Endothelial cell of umbilical vein (primary cell): ENCODE results near the gene NDUFS8. TPM values are rescaled to one million over a fixed set of nuclear protein-coding genes. Genes with fewer than 3 reads are reported as not detected.

ENCODE experiments used
- BruUV-seq: library from RNA; stranded (reverse); fragments of 400-500 nt; replicated peaks from 2 replicates; lab custom pipeline; 2021; lab: Mats Ljungman, UMichigan
- CTCF ChIA-PET: fragments of 300-600, 350-600 bp; sonication (Branson Sonifier 250); formaldehyde crosslinking; loops from one replicate; lab custom pipeline; 2021; ENCODE audit warnings: antibody characterized with exemption, inconsistent platforms; lab: Charles Lee
- POLR2A ChIA-PET: fragments of 300-600, 350-600 bp; sonication (Branson Sonifier 250); formaldehyde crosslinking; loops from one replicate; lab custom pipeline; 2021; ENCODE audit warnings: antibody characterized with exemption, inconsistent platforms; lab: Charles Lee
- DNase-seq: peaks from one replicate; pipeline ENCODE4 v3.0.0-alpha.2; 2011; ENCODE audit warnings: low read depth, low spot score
- FAIRE-seq: peaks from 2 replicates; lab custom pipeline; 2011; peaks lifted over from hg19 to GRCh38; lab: Jason Lieb, UNC
- H2AFZ ChIP-seq: 2 replicates; pipeline ENCODE4 v1.6.0; 2012; ENCODE audit warnings: low read depth, low read length, control low read depth, inconsistent platforms
- H3K27ac ChIP-seq: 2 replicates; pipeline ENCODE4 v1.5.1; 2011; ENCODE audit warnings: low read depth, mild to moderate bottlenecking, control low read depth, low read length, moderate library complexity; ENCODE audit not compliant: insufficient read depth
- H3K27me3 ChIP-seq, 2 experiments: 2 replicates each; pipeline versions ENCODE4 v1.6.0 to v1.6.1; 2011; ENCODE audit warnings: low read length in 2 of 2, mixed read lengths in 1 of 2; ENCODE audit not compliant: control insufficient read depth in 2 of 2, insufficient read depth in 2 of 2
- H3K36me3 ChIP-seq, 2 experiments: 2 replicates in 1 of 2; 3 replicates in 1 of 2; pipeline ENCODE4 v1.5.1; 2011; ENCODE audit warnings: low read length in 2 of 2, mild to moderate bottlenecking in 1 of 2, moderate library complexity in 1 of 2; ENCODE audit not compliant: control insufficient read depth in 2 of 2, insufficient read depth in 2 of 2; ENCODE audit errors: extremely low read depth in 1 of 2
- H3K4me1 ChIP-seq: 3 replicates; pipeline ENCODE4 v1.5.1; 2011; ENCODE audit warnings: mild to moderate bottlenecking, low read length; ENCODE audit not compliant: control insufficient read depth, insufficient read depth; ENCODE audit errors: extremely low read depth
- H3K4me2 ChIP-seq: 2 replicates; pipeline ENCODE4 v1.6.1; 2011; ENCODE audit warnings: low read length, control low read depth, mixed read lengths; ENCODE audit not compliant: insufficient read depth
- H3K4me3 ChIP-seq, 3 experiments: fragments of 200-600 bp in 1 of 3; sonication (generic), shearing (Covaris generic) in 1 of 3; replicated peaks in 1 of 3; 2 replicates each; pipeline ENCODE4 v1.5.1; 2011 to 2016; ENCODE audit warnings: control low read depth in 3 of 3, low read length in 3 of 3, mild to moderate bottlenecking in 2 of 3, inconsistent platforms in 1 of 3, low read depth in 1 of 3, moderate library complexity in 1 of 3; ENCODE audit not compliant: insufficient read depth in 1 of 3
- H3K79me2 ChIP-seq: 2 replicates; pipeline ENCODE4 v1.6.0; 2012; ENCODE audit warnings: low read length, inconsistent platforms; ENCODE audit not compliant: control insufficient read depth, insufficient read depth
- H3K9ac ChIP-seq: replicated peaks from 2 replicates; pipeline ENCODE3; 2011; ENCODE audit warnings: low read length, control low read depth; ENCODE audit not compliant: insufficient read depth; ENCODE audit errors: extremely low read depth
- H3K9me1 ChIP-seq: replicated peaks from 3 replicates; pipeline ENCODE4 v1.6.0; 2011; ENCODE audit warnings: mild to moderate bottlenecking, low read length; ENCODE audit not compliant: control insufficient read depth, insufficient read depth; ENCODE audit errors: extremely low read depth
- H3K9me3 ChIP-seq: replicated peaks from 2 replicates; pipeline ENCODE4 v1.5.1; 2012; ENCODE audit warnings: low read length, inconsistent platforms; ENCODE audit not compliant: control insufficient read depth, insufficient read depth
- H4K20me1 ChIP-seq: replicated peaks from 2 replicates; pipeline ENCODE3; 2011; ENCODE audit warnings: mild to moderate bottlenecking, low read length; ENCODE audit not compliant: control insufficient read depth, insufficient read depth; ENCODE audit errors: extremely low read depth
- CTCF ChIP-seq, 2 donors: IDR thresholded peaks; 1 replicate in 1 of 2; 2 replicates in 1 of 2; pipeline ENCODE4 v1.5.1; 2011; ENCODE audit warnings: low read length in 2 of 2, mild to moderate bottlenecking in 2 of 2, moderate library complexity in 2 of 2, control low read depth in 1 of 2, inconsistent platforms in 1 of 2, low read depth in 1 of 2; ENCODE audit not compliant: insufficient read depth in 1 of 2; ENCODE audit errors: extremely low read depth in 1 of 2
- EZH2 ChIP-seq: IDR thresholded peaks from 2 replicates; pipeline ENCODE4 v1.6.1; 2012; ENCODE audit warnings: borderline replicate concordance, low read depth, mild to moderate bottlenecking, moderate library complexity, low read length, inconsistent platforms; ENCODE audit not compliant: severe bottlenecking
- FOS ChIP-seq: IDR thresholded peaks from 2 replicates; pipeline ENCODE4 v1.6.1; 2011; ENCODE audit warnings: mild to moderate bottlenecking, low read length, moderate library complexity, borderline replicate concordance; ENCODE audit not compliant: insufficient read depth
- GATA2 ChIP-seq: IDR thresholded peaks from 2 replicates; pipeline ENCODE4 v1.7.0; 2011; ENCODE audit warnings: low read depth, mild to moderate bottlenecking, moderate library complexity, mixed read lengths, low read length; ENCODE audit not compliant: insufficient read length, insufficient read depth
- JUN ChIP-seq: IDR thresholded peaks from 2 replicates; pipeline ENCODE4 v1.6.1; 2011; ENCODE audit warnings: borderline replicate concordance, low read depth; ENCODE audit not compliant: insufficient read length, insufficient read depth
- MAX ChIP-seq: IDR thresholded peaks from 2 replicates; pipeline ENCODE4 v1.6.1; 2011; ENCODE audit not compliant: insufficient read depth, insufficient read length
- MYC ChIP-seq: IDR thresholded peaks from one replicate; pipeline ENCODE4 v1.6.1; 2011; ENCODE audit warnings: mild to moderate bottlenecking, low read depth, low read length
- POLR2A ChIP-seq: IDR thresholded peaks from 2 replicates; pipeline ENCODE4 v1.6.1; 2012; ENCODE audit warnings: low read depth, mild to moderate bottlenecking, control low read depth, low read length
- POLR2AphosphoS5 ChIP-seq: IDR thresholded peaks from 2 replicates; pipeline ENCODE4 v1.6.1; 2012; ENCODE audit warnings: low read depth, mild to moderate bottlenecking, control low read depth, low read length, moderate library complexity; ENCODE audit not compliant: insufficient read depth
- dilution Hi-C: fragments of 300-500 bp; cut with MboI; formaldehyde crosslinking; loops from one replicate; pipeline ENCODE4 v1.15.0; 2019; ENCODE audit warnings: low sequenced_read_pairs; ENCODE audit not compliant: extremely low pct_ligation_motif_present
- intact Hi-C: fragments of 100-400 bp; cut with micrococcal nuclease; formaldehyde crosslinking; loops from one replicate; pipeline ENCODE4 v1.10.0; 2022
- polyA plus RNA-seq, 4 experiments: library from polyadenylated mRNA; depleted of rRNA in 3 of 4; stranded (reverse) in 3 of 4; unstranded in 1 of 4; fragments of >200 nt; gene quantifications; 2 replicates each; pipeline versions ENCODE4 v1.2.1 to v1.2.3, GENCODE V29; 2011 to 2012; ENCODE audit warnings: missing spikeins in 1 of 4
- total RNA-seq: library from RNA; stranded (reverse); gene quantifications from 2 replicates; pipeline ENCODE4 v1.2.3, GENCODE V29; 2021

NDUFS8 gene
- total and polyA plus RNA-seq, 2 donors (not counting 3 experiments of a cell fraction or from before 2014, with no cell fraction given), result 166 to 170 TPM

- CTCF ChIA-PET, result no interaction called here
Measured at GRCh38 chr11:68012044-68012842, 18.2 kb upstream of the NDUFS8 start.

More at GRCh38 chr11:68012044-68012842, 18.2 kb upstream of the NDUFS8 start:
- FAIRE-seq (no peak), DNase-seq (no peak)
- Histone ChIP-seq H3K9me3 (no peaks in the 10 kb centered on the region), H3K4me1 (peaks cover 11% of the 10 kb centered on the region), H3K27ac (no peak overlapping the region), H3K79me2 (no peaks in the 10 kb centered on the region), H3K9ac (no peak overlapping the region), H4K20me1 (no peaks in the 10 kb centered on the region), H3K27me3 (no peaks in the 10 kb centered on the region), H3K4me2 (no peak overlapping the region), H3K4me3 (no peak overlapping the region), H3K36me3 (no peaks in the 10 kb centered on the region), H3K9me1 (no peaks in the 10 kb centered on the region), H2AFZ (no peak overlapping the region)
- no TSS peak for BruUV-seq
- dilution Hi-C loops, result no loop called here
- POLR2A ChIA-PET, result no interaction called here
- intact Hi-C loops, result no loop called here
- no peak for TF ChIP-seq GATA2
- TF ChIP-seq FOS, result no peak
- no peak for TF ChIP-seq MAX
- TF ChIP-seq MYC, result no peak
- no peak for TF ChIP-seq POLR2AphosphoS5
- no peak for TF ChIP-seq EZH2
- TF ChIP-seq CTCF (IDR thresholded peaks at IDR 0.05; ENCODE audit: extremely low read depth in 1 of 2, insufficient read depth in 1 of 2, low read depth in 1 of 2, low read length in 2 of 2), result no peak
- no peak for TF ChIP-seq JUN
- TF ChIP-seq POLR2A, result no peak
